NCI-H446 treated with DMSO at 0.1 percent for 48 hours (cell line): ENCODE data around the gene DOK3.
A peak's percentile ranks its signal among the peaks of the same experiment; 100 is the strongest.

Experiments
- DNase-seq: peaks from one replicate; lab custom pipeline; 2025; lab: John Stamatoyannopoulos, UW

Gene DOK3

DNA sequence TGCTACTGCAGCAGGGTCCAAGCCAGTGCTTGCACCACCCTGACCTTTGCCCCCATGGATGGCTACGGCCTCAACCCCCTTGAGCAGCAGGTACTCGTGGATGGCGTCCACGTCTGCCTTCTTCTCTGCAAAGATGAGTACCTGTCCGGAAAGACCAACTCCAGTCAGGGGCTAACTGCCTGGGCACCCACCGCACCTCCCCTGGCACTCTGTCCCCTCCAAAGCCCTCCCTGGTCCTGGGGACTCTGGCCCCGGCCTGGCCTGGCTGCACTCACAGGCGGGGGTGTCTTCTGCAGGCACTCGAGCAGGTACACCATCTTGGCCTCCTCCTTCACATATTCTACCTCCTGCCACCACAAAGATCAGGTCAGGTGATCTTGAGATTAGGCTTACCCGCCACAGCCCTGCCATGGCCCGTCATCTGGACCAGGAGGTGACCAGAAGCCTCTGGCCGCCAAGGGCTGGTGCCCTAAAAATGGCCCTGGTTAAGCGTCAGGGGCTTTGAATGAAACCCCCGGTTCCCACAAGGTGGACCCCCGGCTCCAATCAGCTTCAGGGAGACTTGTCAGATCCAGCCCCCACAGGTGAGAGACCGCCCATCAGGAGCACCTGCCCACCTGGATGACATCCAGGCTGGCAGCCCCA is 3.2 kb upstream of the DOK3 start:
- no peak for DNase-seq

GRCh38 chr5:177511796-177512675 is 2.4 kb upstream of the DOK3 start:
- no peak for DNase-seq

GRCh38 chr5:177511181-177511580 is 1.6 kb upstream of the DOK3 start:
- no peak for DNase-seq

GRCh38 chr5:177510567-177511053 is 984 bp upstream of the DOK3 start:
- no peak for DNase-seq

GRCh38 chr5:177509991-177510566 is 453 bp upstream of the DOK3 start:
- no peak for DNase-seq

GRCh38 chr5:177508837-177509236 is 789 bp downstream of the DOK3 start:
- no peak for DNase-seq

- no peak for DNase-seq
Observed at GRCh38 chr5:177508221-177508611, 1.4 kb downstream of the DOK3 start.

DNA sequence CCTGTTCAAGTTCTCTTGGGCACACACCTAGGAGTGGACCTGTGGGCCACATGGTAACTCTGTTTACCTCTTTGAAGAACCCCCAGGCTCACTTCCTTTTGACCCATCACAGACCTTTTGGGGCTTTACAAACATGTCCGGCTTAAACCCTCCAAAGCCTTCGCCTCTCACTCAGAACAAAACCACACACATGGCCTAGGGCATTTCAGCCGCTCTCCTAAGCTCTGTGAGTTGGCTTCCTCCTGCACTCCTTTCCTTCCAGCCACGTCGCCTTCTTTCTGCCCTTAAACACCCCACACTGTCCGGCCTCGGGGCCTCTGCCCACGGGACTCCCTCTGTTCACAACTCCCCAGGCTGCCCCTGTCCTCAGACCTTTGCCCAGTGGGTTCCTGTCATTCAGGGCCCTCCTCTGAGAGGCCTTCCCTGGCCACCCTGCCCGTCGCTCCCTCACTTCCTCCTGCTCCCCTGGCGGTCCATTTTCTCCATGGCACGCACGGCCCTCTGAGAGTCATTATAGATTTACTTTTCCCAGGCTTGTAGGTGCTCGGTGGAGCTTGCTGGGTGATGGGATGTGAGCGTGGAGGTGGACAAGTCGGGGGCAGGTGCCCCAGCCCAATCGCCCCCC is 1.9 kb downstream of the DOK3 start:
- DNase-seq: no peak

DNA sequence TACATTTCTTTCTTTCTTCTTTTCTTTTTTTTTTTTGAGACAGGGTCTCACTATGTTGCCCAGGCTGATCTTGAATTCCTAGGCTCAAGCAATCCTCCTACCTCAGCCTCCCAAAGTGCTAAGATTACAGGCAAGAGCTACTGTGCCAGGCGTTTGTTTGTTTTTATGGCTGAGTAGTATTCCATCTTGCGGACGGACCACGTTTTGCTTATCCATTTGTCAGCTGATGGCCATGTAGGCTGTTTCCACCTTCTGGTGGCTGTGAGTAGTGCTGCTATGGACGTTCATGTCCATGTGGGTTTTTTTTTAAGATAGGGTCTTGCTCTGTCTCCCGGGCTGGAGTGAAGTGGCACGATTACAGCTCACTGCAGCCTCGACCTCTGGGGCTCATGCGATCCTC is 2.5 kb downstream of the DOK3 start:
- DNase-seq: no peak

DNA sequence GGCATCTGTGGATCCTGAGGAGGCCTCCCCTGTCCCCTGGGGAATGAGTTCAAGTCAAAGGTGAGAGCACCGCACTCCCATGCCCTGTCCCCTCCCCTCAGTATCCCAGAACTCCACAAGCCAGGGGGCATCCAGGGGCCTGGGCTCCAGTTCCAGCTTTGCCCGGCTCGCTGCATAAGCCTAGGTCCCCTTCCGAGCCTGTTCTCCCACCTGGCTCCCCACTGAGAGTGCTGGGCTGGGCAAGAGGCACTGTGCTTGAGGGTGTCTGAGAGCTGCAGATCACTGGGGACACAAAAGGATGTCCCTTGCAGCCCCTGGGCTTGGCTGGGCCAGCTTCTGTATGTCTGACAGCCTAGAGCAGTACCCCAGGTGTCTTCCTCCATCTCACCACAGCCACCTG is 4.6 kb downstream of the DOK3 start:
- DNase-seq: no peak

- DNase-seq: no peak
Observed at GRCh38 chr5:177504086-177505056, 5.3 kb downstream of the DOK3 start.

DNA sequence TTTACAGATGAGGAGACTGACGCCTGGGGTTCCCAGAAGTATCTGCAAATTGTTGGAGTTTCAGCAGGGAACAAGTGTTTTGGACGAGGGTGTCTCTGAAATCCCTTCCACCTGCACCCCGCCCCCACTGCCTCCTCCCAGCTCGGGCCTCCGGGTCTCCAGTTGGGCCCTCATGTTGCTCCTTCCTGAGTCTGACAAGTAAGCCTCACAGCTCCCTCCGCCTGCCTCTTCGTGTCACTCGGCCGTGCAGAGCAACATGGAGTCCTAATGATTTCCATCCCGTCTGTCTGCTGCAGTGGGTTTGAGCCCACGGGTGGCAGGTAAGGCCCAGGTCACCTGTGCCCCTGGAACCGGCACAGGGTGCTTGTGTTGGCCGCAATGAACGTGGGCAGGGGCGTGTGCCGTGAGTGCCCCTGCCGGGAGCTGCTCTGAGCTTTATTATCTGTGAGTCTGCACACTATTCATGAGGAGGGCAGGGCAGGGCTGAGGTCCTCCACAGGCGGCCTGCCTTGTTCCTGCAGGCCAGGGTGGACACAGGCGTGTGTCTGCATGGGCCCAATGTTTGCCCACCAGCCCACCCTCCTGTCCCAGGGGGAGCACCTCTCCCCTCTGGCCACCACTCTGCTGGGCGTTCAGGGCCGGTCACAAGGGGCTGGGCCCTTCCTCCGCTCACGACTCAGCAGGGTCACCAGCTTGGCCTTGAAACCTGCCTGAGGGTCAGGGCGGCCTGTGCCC is 6.1 kb downstream of the DOK3 start:
- no peak for DNase-seq

GRCh38 chr5:177502886-177503285 is 6.7 kb downstream of the DOK3 start:
- no peak for DNase-seq

GRCh38 chr5:177501874-177502678 is 7.5 kb downstream of the DOK3 start:
- DNase-seq: no peak

DNA sequence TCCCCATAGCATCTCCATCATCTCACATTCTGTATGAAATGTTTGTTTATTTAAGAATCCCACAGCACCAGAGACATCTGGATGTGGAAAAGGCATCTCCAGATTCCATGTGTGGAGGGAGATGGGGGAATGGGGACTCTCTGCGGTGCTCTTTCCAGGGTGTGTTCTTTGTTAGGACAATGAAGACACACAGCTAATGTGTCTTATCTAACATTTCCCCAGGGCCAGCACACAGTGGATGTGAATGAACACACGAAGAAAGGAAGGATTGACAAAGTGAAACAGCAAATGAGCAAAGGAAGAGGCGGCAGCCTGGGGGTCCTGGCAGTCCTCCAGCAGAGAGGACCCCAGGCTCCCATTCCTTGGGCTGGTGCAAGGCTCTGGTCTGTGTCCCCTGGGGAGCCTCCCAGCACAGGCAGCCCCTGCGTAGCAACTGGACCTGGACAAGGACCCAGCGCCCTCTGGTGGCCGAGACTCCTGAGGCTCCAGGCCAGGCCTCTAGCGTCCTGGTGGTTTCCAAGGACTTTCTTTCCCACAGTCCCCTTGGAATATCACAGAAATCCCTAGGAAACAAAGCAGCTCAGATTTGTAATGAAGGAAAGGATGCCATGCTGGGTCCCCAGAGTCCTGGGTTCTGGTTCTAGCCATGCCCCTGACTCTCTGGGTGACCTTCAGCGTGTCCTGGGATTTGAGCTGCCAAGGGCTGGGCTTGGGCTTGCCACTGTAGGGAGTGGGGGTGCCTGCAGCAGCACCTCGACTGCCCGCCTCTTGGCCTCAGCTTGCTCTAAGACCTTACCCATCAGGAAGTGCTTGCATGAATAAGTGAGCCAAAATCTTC is 8.7 kb downstream of the DOK3 start:
- peak; percentile 38 for DNase-seq

DNA sequence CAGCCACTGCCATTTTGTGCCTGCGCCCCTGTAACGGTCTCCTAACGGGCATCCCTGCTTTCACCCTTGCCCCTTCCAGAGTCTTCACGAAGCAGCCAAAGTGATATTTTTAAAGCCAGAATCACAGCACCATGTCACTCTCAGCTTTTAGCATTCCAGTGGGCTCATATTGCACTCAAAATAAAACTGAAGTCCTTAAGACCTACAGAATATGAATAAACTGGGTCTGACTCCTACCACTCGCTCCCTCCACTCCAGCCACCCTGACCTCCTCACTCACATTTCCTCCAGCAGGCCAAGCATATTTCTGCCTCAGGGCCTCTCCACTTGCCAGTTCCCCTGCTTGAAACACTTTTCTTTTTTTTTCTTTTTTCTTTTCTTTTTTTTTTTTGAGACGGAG is 9.8 kb downstream of the DOK3 start:
- DNase-seq: no peak

GRCh38 chr5:177498013-177498787 is 11.4 kb downstream of the DOK3 start:
- no peak for DNase-seq
